Kidney (tissue), 14 donors: ENCODE results near the gene SLC4A5. TPM values are rescaled to one million over a fixed set of nuclear protein-coding genes. Genes with fewer than 3 reads are reported as not detected.
A peak's percentile ranks its signal among the peaks of the same experiment; 100 is the strongest.

Experiments used
- DNase-seq, 5 donors: peaks; one replicate each; pipeline ENCODE4 v3.0.0-alpha.2; 2013 to 2020
- FAIRE-seq: peaks from 2 replicates; lab custom pipeline; 2012; peaks lifted over from hg19 to GRCh38; lab: Jason Lieb, UNC
- H3K27ac ChIP-seq, 2 donors: one replicate each; pipeline ENCODE4 v1.7.0; 2013; ENCODE audit warnings: low read depth in 2 of 2, low read length in 2 of 2, inconsistent platforms in 1 of 2
- H3K27me3 ChIP-seq: one replicate; pipeline ENCODE4 v1.7.1; 2013; ENCODE audit warnings: low read length, inconsistent platforms; ENCODE audit not compliant: control insufficient read depth, insufficient read depth
- H3K36me3 ChIP-seq, 3 donors: one replicate each; pipeline versions ENCODE4 v1.7.0 to v1.7.1; 2013; ENCODE audit warnings: low read length in 3 of 3, control low read depth in 1 of 3, inconsistent platforms in 1 of 3; ENCODE audit not compliant: insufficient read depth in 3 of 3, control insufficient read depth in 2 of 3
- H3K4me1 ChIP-seq, 3 donors: one replicate each; pipeline versions ENCODE4 v1.7.0 to v1.7.1; 2013; ENCODE audit warnings: low read length in 3 of 3, inconsistent platforms in 1 of 3, low read depth in 1 of 3; ENCODE audit not compliant: control insufficient read depth in 2 of 3, insufficient read depth in 2 of 3
- H3K4me3 ChIP-seq, 3 donors: one replicate each; pipeline versions ENCODE4 v1.7.0 to v1.8.1; 2013; ENCODE audit warnings: low read length in 3 of 3, control low read depth in 1 of 3, inconsistent platforms in 1 of 3
- H3K9ac ChIP-seq, 3 donors: one replicate each; pipeline versions ENCODE4 v1.7.0 to v1.7.1; 2013; ENCODE audit warnings: low read length in 3 of 3, control low read depth in 1 of 3, inconsistent platforms in 1 of 3
- H3K9me3 ChIP-seq, 3 donors: one replicate each; pipeline versions ENCODE4 v1.7.0 to v1.7.1; 2013; ENCODE audit warnings: low read length in 3 of 3, control low read depth in 1 of 3, inconsistent platforms in 1 of 3; ENCODE audit not compliant: control insufficient read depth in 2 of 3, insufficient read depth in 1 of 3
- CTCF ChIP-seq: IDR thresholded peaks from 3 replicates; pipeline ENCODE4 v1.5.1; 2012; ENCODE audit warnings: mild to moderate bottlenecking, moderate library complexity, borderline replicate concordance; ENCODE audit not compliant: insufficient read depth; ENCODE audit errors: extremely low read depth
- intact Hi-C: fragments of 100-400 bp; cut with DNase I; formaldehyde crosslinking; loops from one replicate; pipeline ENCODE4 v1.11.1; 2022
- polyA plus RNA-seq: library from polyadenylated mRNA; stranded (reverse); fragments of 350-450 nt; fragmentation: Illumina TruSeq; extraction: RNeasy Lipid Tissue Mini Kit (QIAGEN cat#74804); gene quantifications from one replicate; pipeline ENCODE4 v1.2.3, GENCODE V29; 2014; ENCODE audit warnings: low read depth, low replicate concordance; ENCODE audit not compliant: insufficient read depth
- total RNA-seq: library from RNA; stranded (reverse); fragmentation: NEBNext Ultra II Directional; extraction: Animal tissue kit (Norgen Biotek cat#: 25700); gene quantifications from one replicate; pipeline ENCODE4 v1.2.1, GENCODE V29; 2021
- donor health status: control.
- donor health status: control.
- donor health status: control.
- donor health status: control.
- donor health status: control.
- donor health status: DM: yes; HTN: yes; CAD: no.
- donor health status: Normal renal cell carcinoma (clear cell type).

SLC4A5 gene
- total and polyA plus RNA-seq, 2 donors from 2014 or later, result 1.1 to 5.2 TPM

DNA sequence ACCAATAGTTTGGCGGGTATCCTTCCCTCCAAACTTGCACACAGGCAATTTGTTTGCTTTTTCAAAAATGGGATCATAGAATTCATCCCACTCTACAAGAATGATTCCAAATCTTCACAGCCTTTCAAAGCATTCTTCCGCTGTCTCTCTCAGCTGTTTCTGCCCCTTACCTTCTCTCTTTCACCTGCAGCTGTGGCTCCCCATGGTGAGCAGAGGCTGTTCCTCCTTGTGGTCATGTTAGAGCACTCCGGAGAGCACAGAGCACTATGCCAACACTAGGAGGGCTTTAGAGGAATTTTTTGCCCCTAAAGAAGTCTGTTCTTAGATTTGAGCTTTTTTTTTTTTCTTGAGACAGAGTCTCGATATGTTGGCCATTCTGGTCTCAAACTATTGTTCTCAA is 114.4 kb downstream of the SLC4A5 start:
- no peaks in the 10 kb centered on the region for H3K9me3 ChIP-seq
- no peaks in the 10 kb centered on the region for H3K27me3 ChIP-seq
- no peaks in the 10 kb centered on the region for H3K36me3 ChIP-seq
- intact Hi-C loops, result no loop called here
- no peak for DNase-seq
- H3K27ac ChIP-seq, result no peak overlapping the region
- H3K4me1 ChIP-seq, result peaks cover 0 to 5% (median 0%) of the 10 kb centered on the region in 3 donors
- no peak for FAIRE-seq
- H3K4me3 ChIP-seq, result no peak overlapping the region
- no peak overlapping the region for H3K9ac ChIP-seq
- no peak for TF ChIP-seq CTCF

DNA sequence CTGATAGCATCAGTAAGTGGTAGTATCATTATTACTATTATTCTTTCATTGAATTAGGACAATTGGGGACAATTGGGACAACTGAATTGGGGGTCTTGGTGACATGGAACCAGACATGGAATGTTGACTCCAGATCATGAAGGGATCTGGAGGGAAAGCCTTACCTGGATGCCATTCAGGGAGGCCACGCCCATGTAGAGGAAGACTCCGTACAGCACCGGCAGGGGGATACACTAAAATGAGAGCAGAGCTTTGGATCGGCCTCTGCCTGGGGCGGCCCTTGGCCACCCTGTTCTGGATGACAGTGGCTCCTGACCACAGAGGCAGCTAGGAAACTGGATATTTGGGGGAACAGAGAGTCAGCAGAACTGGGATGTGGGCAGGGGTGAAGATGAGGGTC is 115.6 kb downstream of the SLC4A5 start:
- Histone ChIP-seq H3K9me3 (no peaks in the 10 kb centered on the region), H3K4me1 (peaks cover 0 to 5% (median 0%) of the 10 kb centered on the region in 3 donors), H3K27ac (no peak overlapping the region), H3K9ac (no peak overlapping the region), H3K4me3 (no peak overlapping the region), H3K36me3 (no peaks in the 10 kb centered on the region), H3K27me3 (no peaks in the 10 kb centered on the region)
- intact Hi-C loops, result no loop called here
- no peak for TF ChIP-seq CTCF
- FAIRE-seq (no peak), DNase-seq (no peak)

- Histone ChIP-seq H3K27ac (peak overlapping the region in 1 of 2 donors; percentile 5), H3K36me3 (no peaks in the 10 kb centered on the region), H3K27me3 (no peaks in the 10 kb centered on the region), H3K9ac (no peak overlapping the region), H3K4me1 (peaks cover 0 to 5% (median 0%) of the 10 kb centered on the region in 3 donors), H3K9me3 (no peaks in the 10 kb centered on the region), H3K4me3 (no peak overlapping the region)
- no peak for FAIRE-seq
- intact Hi-C loops, result no loop called here
- no peak for TF ChIP-seq CTCF
- peak in 1 of 5 donors; percentile 7 for DNase-seq
Measured at GRCh38 chr2:74226648-74227213, 116.5 kb downstream of the SLC4A5 start.
